CD4-positive, alpha-beta T cell (primary cell): ENCODE results near the gene MIPOL1. TPM values are rescaled to one million over a fixed set of nuclear protein-coding genes. Genes with fewer than 3 reads are reported as not detected.

Experiments used
- ATAC-seq: fragments of 200-7000 bp; cut with Tn5 transposase; one replicate; pipeline ENCODE4 v1.10.0; 2022; ENCODE audit warnings: mild to moderate bottlenecking; ENCODE audit not compliant: poor library complexity
- CTCF ChIA-PET: fragments of 350-600 bp; sonication (Branson Sonifier 250); formaldehyde crosslinking; loops from one replicate; lab custom pipeline; 2021; ENCODE audit warnings: antibody characterized with exemption, inconsistent platforms; lab: Charles Lee
- POLR2A ChIA-PET: fragments of 350-600 bp; sonication (Branson Sonifier 250); formaldehyde crosslinking; loops from one replicate; lab custom pipeline; 2021; ENCODE audit warnings: antibody characterized with exemption, inconsistent platforms; lab: Charles Lee
- DNase-seq, 14 experiments: peaks; one replicate each; pipeline ENCODE4 v3.0.0-alpha.2; 2013 to 2020; ENCODE audit warnings: mixed read lengths in 2 of 14
- H3K27ac ChIP-seq, 2 donors: one replicate each; pipeline versions ENCODE4 v1.5.1 to v1.7.0; 2013; ENCODE audit warnings: low read length in 2 of 2, low read depth in 1 of 2, mild to moderate bottlenecking in 1 of 2
- H3K27me3 ChIP-seq, 2 experiments: 1 replicate in 1 of 2; 2 replicates in 1 of 2; pipeline versions ENCODE4 v1.6.1 to v1.7.0; 2013; ENCODE audit warnings: low read length in 2 of 2, control low read depth in 1 of 2, mild to moderate bottlenecking in 1 of 2, moderate library complexity in 1 of 2; ENCODE audit not compliant: insufficient read depth in 2 of 2, control insufficient read depth in 1 of 2
- H3K36me3 ChIP-seq: one replicate; pipeline ENCODE4 v1.6.1; 2013; ENCODE audit warnings: low read length, control low read depth; ENCODE audit not compliant: insufficient read depth
- H3K4me1 ChIP-seq: one replicate; pipeline ENCODE4 v1.6.1; 2013; ENCODE audit warnings: low read length, control low read depth; ENCODE audit not compliant: insufficient read depth
- H3K4me3 ChIP-seq: one replicate; pipeline ENCODE4 v1.5.1; 2013; ENCODE audit warnings: mild to moderate bottlenecking, low read length, moderate library complexity
- H3K9me3 ChIP-seq, 2 experiments: 1 replicate in 1 of 2; 2 replicates in 1 of 2; pipeline versions ENCODE4 v1.6.1 to v1.7.0; 2013; ENCODE audit warnings: low read length in 2 of 2, mild to moderate bottlenecking in 2 of 2, control low read depth in 1 of 2, moderate library complexity in 1 of 2; ENCODE audit not compliant: control insufficient read depth in 1 of 2, insufficient read depth in 1 of 2
- H3K27ac Mint-ChIP-seq: one replicate; pipeline ENCODE4 v1.8.0; 2020; ENCODE audit warnings: mixed read lengths
- H3K27me3 Mint-ChIP-seq: one replicate; pipeline ENCODE4 v1.8.0; 2021; ENCODE audit warnings: mixed read lengths
- H3K36me3 Mint-ChIP-seq: one replicate; pipeline ENCODE4 v1.8.0; 2021; ENCODE audit warnings: low read depth, mixed read lengths
- H3K4me1 Mint-ChIP-seq: one replicate; pipeline ENCODE4 v1.8.0; 2021; ENCODE audit warnings: low read depth, mixed read lengths
- H3K4me3 Mint-ChIP-seq: one replicate; pipeline ENCODE4 v1.8.0; 2020; ENCODE audit warnings: mild to moderate bottlenecking, mixed read lengths
- H3K9me3 Mint-ChIP-seq: one replicate; pipeline ENCODE4 v1.8.0; 2020; ENCODE audit warnings: mixed read lengths
- intact Hi-C, 2 experiments: fragments of 100-400 bp; cut with DNase I in 1 of 2; cut with micrococcal nuclease in 1 of 2; formaldehyde crosslinking; loops; one replicate each; pipeline versions ENCODE4 v1.15.1 to v1.9.0; 2023 to 2025; cut with DNase I, micrococcal nuclease
- total RNA-seq, 174 experiments: library from RNA in 2 of 174; stranded (reverse) in 2 of 174; gene quantifications; one replicate each; pipeline ENCODE4 v1.2.3 and lab custom pipeline; 2021 to 2026
- TF ChIP-seq, protein P1 (sequence below): fragments of 200-600 bp; IDR thresholded peaks from one replicate; pipeline ENCODE4 v1.8.0; 2022; ENCODE audit warnings: antibody characterized with exemption, mild to moderate bottlenecking

MIPOL1 gene
- total RNA-seq, 2 experiments from 2014 or later = 0.30 TPM; not detected in 1

DNA sequence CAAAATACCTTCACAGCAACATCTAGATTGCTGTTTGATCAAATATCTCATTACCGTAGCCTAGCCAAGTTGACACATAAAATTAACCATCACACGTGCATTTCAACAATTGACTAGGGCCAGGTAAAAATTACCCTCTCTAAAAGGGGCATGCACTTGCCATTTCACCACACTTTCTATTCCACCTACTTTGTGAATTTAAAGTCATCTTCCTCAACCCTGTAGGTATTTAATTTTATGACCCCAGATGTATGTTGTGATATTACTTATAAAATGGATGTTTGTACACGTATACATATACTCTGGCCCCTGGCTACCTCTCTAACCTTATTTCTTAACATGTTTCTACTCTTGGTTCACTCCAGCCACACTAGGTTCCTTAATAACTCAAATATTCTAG lies 237.1 kb downstream of the MIPOL1 start:
- Histone ChIP-seq H3K9me3 (no peaks in the 10 kb centered on the region), H3K4me1 (no peaks in the 10 kb centered on the region), H3K27ac (no peak overlapping the region), H3K36me3 (no peaks in the 10 kb centered on the region), H3K27me3 (no peaks in the 10 kb centered on the region), H3K4me3 (no peak overlapping the region)
- TF ChIP-seq, protein P1, sequence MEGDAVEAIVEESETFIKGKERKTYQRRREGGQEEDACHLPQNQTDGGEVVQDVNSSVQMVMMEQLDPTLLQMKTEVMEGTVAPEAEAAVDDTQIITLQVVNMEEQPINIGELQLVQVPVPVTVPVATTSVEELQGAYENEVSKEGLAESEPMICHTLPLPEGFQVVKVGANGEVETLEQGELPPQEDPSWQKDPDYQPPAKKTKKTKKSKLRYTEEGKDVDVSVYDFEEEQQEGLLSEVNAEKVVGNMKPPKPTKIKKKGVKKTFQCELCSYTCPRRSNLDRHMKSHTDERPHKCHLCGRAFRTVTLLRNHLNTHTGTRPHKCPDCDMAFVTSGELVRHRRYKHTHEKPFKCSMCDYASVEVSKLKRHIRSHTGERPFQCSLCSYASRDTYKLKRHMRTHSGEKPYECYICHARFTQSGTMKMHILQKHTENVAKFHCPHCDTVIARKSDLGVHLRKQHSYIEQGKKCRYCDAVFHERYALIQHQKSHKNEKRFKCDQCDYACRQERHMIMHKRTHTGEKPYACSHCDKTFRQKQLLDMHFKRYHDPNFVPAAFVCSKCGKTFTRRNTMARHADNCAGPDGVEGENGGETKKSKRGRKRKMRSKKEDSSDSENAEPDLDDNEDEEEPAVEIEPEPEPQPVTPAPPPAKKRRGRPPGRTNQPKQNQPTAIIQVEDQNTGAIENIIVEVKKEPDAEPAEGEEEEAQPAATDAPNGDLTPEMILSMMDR = no peak
- intact Hi-C loops = no loop called here
- no peak for DNase-seq
- Mint-ChIP-seq H3K4me1 (no peaks in the 10 kb centered on the region), H3K36me3 (no peaks in the 10 kb centered on the region), H3K27ac (no peak overlapping the region), H3K4me3 (no peak overlapping the region), H3K9me3 (peaks cover 3% of the 10 kb centered on the region), H3K27me3 (no peaks in the 10 kb centered on the region)
- ChIA-PET POLR2A (no interaction called here), CTCF (no interaction called here)
- no peak for ATAC-seq

DNA sequence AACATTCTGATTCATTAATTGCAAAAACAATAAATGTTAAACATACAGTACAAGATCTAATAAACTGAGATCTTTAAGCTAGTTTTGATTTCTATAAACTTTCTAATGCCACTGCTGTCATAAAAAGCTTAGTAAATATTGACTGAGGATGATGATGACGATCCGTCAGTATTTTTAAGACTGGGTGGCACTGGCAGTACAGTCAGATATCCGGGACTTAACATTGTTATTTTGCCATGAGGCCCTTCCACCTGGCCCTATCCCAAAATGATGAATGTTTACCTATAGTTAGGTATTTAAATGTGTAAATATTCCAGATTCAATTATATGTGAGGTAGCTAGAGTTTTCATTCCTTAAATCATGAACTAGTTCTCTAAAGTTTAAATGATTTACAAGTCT lies 238.8 kb downstream of the MIPOL1 start:
- H3K36me3 Mint-ChIP-seq = no peaks in the 10 kb centered on the region

DNA sequence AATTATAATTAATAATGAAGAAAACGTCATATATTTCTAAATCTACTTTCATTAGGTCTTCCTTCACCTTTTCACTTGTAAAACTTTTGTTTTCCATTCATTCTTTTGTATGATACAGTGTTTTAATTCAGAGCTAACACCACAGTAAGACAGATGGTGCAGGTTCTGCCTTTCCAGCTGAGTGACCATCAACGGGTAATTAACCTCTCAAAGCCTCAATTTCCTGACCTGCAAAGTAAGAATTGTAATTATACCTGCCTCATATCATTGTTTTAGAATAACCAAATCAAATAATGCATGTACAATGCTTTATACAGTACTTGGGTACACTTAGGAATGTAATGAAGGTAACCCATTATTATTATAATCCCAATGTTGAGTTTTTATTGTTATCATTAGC lies 239.8 kb downstream of the MIPOL1 start:
- intact Hi-C loops = no loop called here
- Mint-ChIP-seq H3K4me3 (no peak overlapping the region), H3K4me1 (no peaks in the 10 kb centered on the region), H3K27ac (no peak overlapping the region), H3K36me3 (no peaks in the 10 kb centered on the region), H3K9me3 (peaks cover 14% of the 10 kb centered on the region), H3K27me3 (no peaks in the 10 kb centered on the region)
- Histone ChIP-seq H3K9me3 (no peaks in the 10 kb centered on the region), H3K27ac (no peak overlapping the region), H3K4me1 (no peaks in the 10 kb centered on the region), H3K4me3 (no peak overlapping the region), H3K27me3 (no peaks in the 10 kb centered on the region), H3K36me3 (no peaks in the 10 kb centered on the region)
- DNase-seq (no peak), ATAC-seq (no peak)
- ChIA-PET POLR2A (no interaction called here), CTCF (no interaction called here)
- TF ChIP-seq, protein P1 = no peak

More for the DNA sequence above, 238.8 kb downstream of the MIPOL1 start:
- Mint-ChIP-seq H3K27ac (no peak overlapping the region), H3K27me3 (no peaks in the 10 kb centered on the region), H3K9me3 (peaks cover 14% of the 10 kb centered on the region), H3K4me3 (no peak overlapping the region), H3K4me1 (no peaks in the 10 kb centered on the region)
- DNase-seq (no peak), ATAC-seq (no peak)
- CTCF ChIA-PET = interaction anchor here (1.1 kb wide), 1 partner anchor 8 kb away, joined by 3 read pairs; no protein-coding TSS in a partner anchor
- Histone ChIP-seq H3K4me1 (no peaks in the 10 kb centered on the region), H3K27me3 (no peaks in the 10 kb centered on the region), H3K4me3 (no peak overlapping the region), H3K9me3 (no peaks in the 10 kb centered on the region), H3K27ac (no peak overlapping the region), H3K36me3 (no peaks in the 10 kb centered on the region)
- POLR2A ChIA-PET = no interaction called here
- TF ChIP-seq, protein P1 = no peak
- intact Hi-C loops = no loop called here
